Measurements from ENCODE around the gene MRPS2.
"Not testable (repeated sequence)": the region's sequence is repeated elsewhere in the genome, so short reads cannot be mapped to it uniquely, and the experiment has no call there.

Gene MRPS2

GRCh38 chr9:135500525-135501260 lies at the start of gene MRPS2:
TSS of gene MRPS2 (plus strand) at chr9:135500682. CDS start at chr9:135500711, 29 bp downstream.
- Histone ChIP-seq H3K4me3 (ENCODE audit: low read depth, low read length) (peak within 1 kb of the TSS; percentile 78), H3K4me1 (ENCODE audit: control insufficient read depth, insufficient read depth, low read length) (no peaks in the 10 kb centered on the region), H3K36me3 (ENCODE audit: control insufficient read depth, insufficient read depth, low read length) (peaks cover 35% of the 10 kb centered on the region), H3K9ac (ENCODE audit: low read depth, low read length) (peak within 1 kb of the TSS; percentile 79), H3K9me3 (ENCODE audit: control insufficient read depth, insufficient read depth, low read length) (no peaks in the 10 kb centered on the region), H3K27me3 (ENCODE audit: control insufficient read depth, insufficient read depth, low read length) (no peaks in the 10 kb centered on the region)

- Histone ChIP-seq H3K4me1 (ENCODE audit: control insufficient read depth, insufficient read depth, low read length) (no peaks in the 10 kb centered on the region), H3K9ac (ENCODE audit: low read depth, low read length) (no peak overlapping the region), H3K4me3 (ENCODE audit: low read depth, low read length) (no peak overlapping the region), H3K27me3 (ENCODE audit: control insufficient read depth, insufficient read depth, low read length) (no peaks in the 10 kb centered on the region), H3K9me3 (ENCODE audit: control insufficient read depth, insufficient read depth, low read length) (no peaks in the 10 kb centered on the region), H3K36me3 (ENCODE audit: control insufficient read depth, insufficient read depth, low read length) (no peaks in the 10 kb centered on the region)
These were observed 49.5 kb upstream of the MRPS2 start for GRCh38 chr9:135450956-135451355.

- not testable (repeated sequence) for H3K27me3 ChIP-seq (ENCODE audit: control insufficient read depth, insufficient read depth, low read length); H3K4me1 ChIP-seq (ENCODE audit: control insufficient read depth, insufficient read depth, low read length); H3K4me3 ChIP-seq (ENCODE audit: low read depth, low read length); H3K9me3 ChIP-seq (ENCODE audit: control insufficient read depth, insufficient read depth, low read length); H3K9ac ChIP-seq (ENCODE audit: low read depth, low read length); H3K36me3 ChIP-seq (ENCODE audit: control insufficient read depth, insufficient read depth, low read length)
These were observed 48.6 kb upstream of the MRPS2 start for GRCh38 chr9:135451909-135452308.

GRCh38 chr9:135454737-135455136 lies 45.7 kb upstream of the MRPS2 start:
- Histone ChIP-seq H3K4me3 (ENCODE audit: low read depth, low read length) (no peak overlapping the region), H3K27me3 (ENCODE audit: control insufficient read depth, insufficient read depth, low read length) (no peaks in the 10 kb centered on the region), H3K9me3 (ENCODE audit: control insufficient read depth, insufficient read depth, low read length) (no peaks in the 10 kb centered on the region), H3K36me3 (ENCODE audit: control insufficient read depth, insufficient read depth, low read length) (no peaks in the 10 kb centered on the region), H3K4me1 (ENCODE audit: control insufficient read depth, insufficient read depth, low read length) (no peaks in the 10 kb centered on the region), H3K9ac (ENCODE audit: low read depth, low read length) (no peak overlapping the region)

- no peaks in the 10 kb centered on the region for H3K36me3 ChIP-seq (ENCODE audit: control insufficient read depth, insufficient read depth, low read length)
- H3K9me3 ChIP-seq (ENCODE audit: control insufficient read depth, insufficient read depth, low read length), result no peaks in the 10 kb centered on the region
- H3K4me1 ChIP-seq (ENCODE audit: control insufficient read depth, insufficient read depth, low read length), result no peaks in the 10 kb centered on the region
- H3K27me3 ChIP-seq (ENCODE audit: control insufficient read depth, insufficient read depth, low read length), result no peaks in the 10 kb centered on the region
- H3K4me3 ChIP-seq (ENCODE audit: low read depth, low read length), result no peak overlapping the region
- H3K9ac ChIP-seq (ENCODE audit: low read depth, low read length), result no peak overlapping the region
These were observed 45.0 kb upstream of the MRPS2 start for GRCh38 chr9:135455401-135456030.

- Histone ChIP-seq H3K4me1 (ENCODE audit: control insufficient read depth, insufficient read depth, low read length) (no peaks in the 10 kb centered on the region), H3K4me3 (ENCODE audit: low read depth, low read length) (no peak overlapping the region), H3K9me3 (ENCODE audit: control insufficient read depth, insufficient read depth, low read length) (no peaks in the 10 kb centered on the region), H3K27me3 (ENCODE audit: control insufficient read depth, insufficient read depth, low read length) (no peaks in the 10 kb centered on the region), H3K9ac (ENCODE audit: low read depth, low read length) (no peak overlapping the region), H3K36me3 (ENCODE audit: control insufficient read depth, insufficient read depth, low read length) (no peaks in the 10 kb centered on the region)
These were observed 43.9 kb upstream of the MRPS2 start for GRCh38 chr9:135456436-135457104.

GRCh38 chr9:135458478-135458877 lies 42.0 kb upstream of the MRPS2 start:
- H3K4me1 ChIP-seq (ENCODE audit: control insufficient read depth, insufficient read depth, low read length); H3K9ac ChIP-seq (ENCODE audit: low read depth, low read length); H3K4me3 ChIP-seq (ENCODE audit: low read depth, low read length); H3K36me3 ChIP-seq (ENCODE audit: control insufficient read depth, insufficient read depth, low read length); H3K9me3 ChIP-seq (ENCODE audit: control insufficient read depth, insufficient read depth, low read length); H3K27me3 ChIP-seq (ENCODE audit: control insufficient read depth, insufficient read depth, low read length): not testable (repeated sequence)

- Histone ChIP-seq H3K9ac (ENCODE audit: low read depth, low read length) (no peak overlapping the region), H3K36me3 (ENCODE audit: control insufficient read depth, insufficient read depth, low read length) (no peaks in the 10 kb centered on the region), H3K27me3 (ENCODE audit: control insufficient read depth, insufficient read depth, low read length) (no peaks in the 10 kb centered on the region), H3K4me3 (ENCODE audit: low read depth, low read length) (no peak overlapping the region), H3K4me1 (ENCODE audit: control insufficient read depth, insufficient read depth, low read length) (no peaks in the 10 kb centered on the region), H3K9me3 (ENCODE audit: control insufficient read depth, insufficient read depth, low read length) (no peaks in the 10 kb centered on the region)
These were observed 38.5 kb upstream of the MRPS2 start for GRCh38 chr9:135461936-135462335.

- no peaks in the 10 kb centered on the region for H3K4me1 ChIP-seq (ENCODE audit: control insufficient read depth, insufficient read depth, low read length)
- H3K9ac ChIP-seq (ENCODE audit: low read depth, low read length), result no peak overlapping the region
- no peaks in the 10 kb centered on the region for H3K27me3 ChIP-seq (ENCODE audit: control insufficient read depth, insufficient read depth, low read length)
These were observed 37.3 kb upstream of the MRPS2 start for GRCh38 chr9:135463140-135463539.

GRCh38 chr9:135464181-135464580 lies 36.3 kb upstream of the MRPS2 start:
- no peaks in the 10 kb centered on the region for H3K9me3 ChIP-seq (ENCODE audit: control insufficient read depth, insufficient read depth, low read length)
- H3K4me1 ChIP-seq (ENCODE audit: control insufficient read depth, insufficient read depth, low read length), result no peaks in the 10 kb centered on the region
- H3K27me3 ChIP-seq (ENCODE audit: control insufficient read depth, insufficient read depth, low read length), result no peaks in the 10 kb centered on the region
- no peak overlapping the region for H3K4me3 ChIP-seq (ENCODE audit: low read depth, low read length)
- no peaks in the 10 kb centered on the region for H3K36me3 ChIP-seq (ENCODE audit: control insufficient read depth, insufficient read depth, low read length)
- no peak overlapping the region for H3K9ac ChIP-seq (ENCODE audit: low read depth, low read length)

More at GRCh38 chr9:135463140-135463539, 37.3 kb upstream of the MRPS2 start:
- Histone ChIP-seq H3K36me3 (ENCODE audit: control insufficient read depth, insufficient read depth, low read length) (no peaks in the 10 kb centered on the region), H3K9me3 (ENCODE audit: control insufficient read depth, insufficient read depth, low read length) (no peaks in the 10 kb centered on the region), H3K4me3 (ENCODE audit: low read depth, low read length) (no peak overlapping the region)

- Histone ChIP-seq H3K27me3 (ENCODE audit: control insufficient read depth, insufficient read depth, low read length) (no peaks in the 10 kb centered on the region), H3K4me1 (ENCODE audit: control insufficient read depth, insufficient read depth, low read length) (no peaks in the 10 kb centered on the region), H3K9me3 (ENCODE audit: control insufficient read depth, insufficient read depth, low read length) (no peaks in the 10 kb centered on the region), H3K9ac (ENCODE audit: low read depth, low read length) (no peak overlapping the region), H3K36me3 (ENCODE audit: control insufficient read depth, insufficient read depth, low read length) (no peaks in the 10 kb centered on the region), H3K4me3 (ENCODE audit: low read depth, low read length) (no peak overlapping the region)
These were observed 31.5 kb upstream of the MRPS2 start for GRCh38 chr9:135468854-135469521.

Measured in iPS-15b (cell line).